ENCODE measurements around the gene ACTR5.
A peak's percentile ranks its signal among the peaks of the same experiment; 100 is the strongest.

ACTR5 gene

GRCh38 chr20:38723848-38724625 lies 24.2 kb upstream of the ACTR5 start, which contains the start of gene SLC32A1:
Gene SLC32A1 (plus strand): TSS chr20:38724486. CDS start chr20:38724725, 239 bp downstream.
- no peak for TF ChIP-seq POLR2AphosphoS5 (IDR thresholded peaks at IDR 0.05; ENCODE audit: low read depth, low read length)
- no peak for TF ChIP-seq TAF1 (IDR thresholded peaks at IDR 0.05; ENCODE audit: borderline replicate concordance, low read depth, low read length)
- no peak for TF ChIP-seq POLR2A (IDR thresholded peaks at IDR 0.05; ENCODE audit: low read depth, low read length)
- FAIRE-seq: no peak
- DNase-seq (ENCODE audit: insufficient read length): peak; percentile 31

- TF ChIP-seq POLR2A (IDR thresholded peaks at IDR 0.05; ENCODE audit: low read depth, low read length): no peak
- TF ChIP-seq POLR2AphosphoS5 (IDR thresholded peaks at IDR 0.05; ENCODE audit: low read depth, low read length): no peak
- TF ChIP-seq TAF1 (IDR thresholded peaks at IDR 0.05; ENCODE audit: borderline replicate concordance, low read depth, low read length): no peak
- FAIRE-seq (no peak), DNase-seq (ENCODE audit: insufficient read length) (no peak)
Measured at GRCh38 chr20:38724626-38725147, 23.6 kb upstream of the ACTR5 start.

GRCh38 chr20:38725148-38725901 lies 22.9 kb upstream of the ACTR5 start:
- TF ChIP-seq TAF1 (IDR thresholded peaks at IDR 0.05; ENCODE audit: borderline replicate concordance, low read depth, low read length) (no peak), POLR2AphosphoS5 (IDR thresholded peaks at IDR 0.05; ENCODE audit: low read depth, low read length) (no peak), POLR2A (IDR thresholded peaks at IDR 0.05; ENCODE audit: low read depth, low read length) (no peak)

GRCh38 chr20:38725931-38726803 lies 22.1 kb upstream of the ACTR5 start:
- no peak for FAIRE-seq
- TF ChIP-seq POLR2AphosphoS5 (IDR thresholded peaks at IDR 0.05; ENCODE audit: low read depth, low read length): no peak
- peak; percentile 52 for DNase-seq (ENCODE audit: insufficient read length)

More at GRCh38 chr20:38725148-38725901, 22.9 kb upstream of the ACTR5 start:
- no peak for FAIRE-seq
- peak; percentile 37 for DNase-seq (ENCODE audit: insufficient read length)

GRCh38 chr20:38726804-38727606 lies 21.3 kb upstream of the ACTR5 start:
- FAIRE-seq: no peak
- TF ChIP-seq POLR2AphosphoS5 (IDR thresholded peaks at IDR 0.05; ENCODE audit: low read depth, low read length) (no peak), POLR2A (IDR thresholded peaks at IDR 0.05; ENCODE audit: low read depth, low read length) (no peak), TAF1 (IDR thresholded peaks at IDR 0.05; ENCODE audit: borderline replicate concordance, low read depth, low read length) (no peak)
- DNase-seq (ENCODE audit: insufficient read length): peak; percentile 41

GRCh38 chr20:38727607-38728190 lies 20.6 kb upstream of the ACTR5 start:
- no peak for FAIRE-seq

GRCh38 chr20:38728191-38728781 lies 20.0 kb upstream of the ACTR5 start:
- DNase-seq (ENCODE audit: insufficient read length) (no peak), FAIRE-seq (no peak)
- no peak for TF ChIP-seq TAF1 (IDR thresholded peaks at IDR 0.05; ENCODE audit: borderline replicate concordance, low read depth, low read length)
- no peak for TF ChIP-seq POLR2AphosphoS5 (IDR thresholded peaks at IDR 0.05; ENCODE audit: low read depth, low read length)
- no peak for TF ChIP-seq POLR2A (IDR thresholded peaks at IDR 0.05; ENCODE audit: low read depth, low read length)

More at GRCh38 chr20:38727607-38728190, 20.6 kb upstream of the ACTR5 start:
- DNase-seq (ENCODE audit: insufficient read length): no peak
- no peak for TF ChIP-seq POLR2AphosphoS5 (IDR thresholded peaks at IDR 0.05; ENCODE audit: low read depth, low read length)
- no peak for TF ChIP-seq TAF1 (IDR thresholded peaks at IDR 0.05; ENCODE audit: borderline replicate concordance, low read depth, low read length)
- no peak for TF ChIP-seq POLR2A (IDR thresholded peaks at IDR 0.05; ENCODE audit: low read depth, low read length)

- DNase-seq (ENCODE audit: insufficient read length): peak; percentile 20
- no peak for TF ChIP-seq POLR2A (IDR thresholded peaks at IDR 0.05; ENCODE audit: low read depth, low read length)
- TF ChIP-seq TAF1 (IDR thresholded peaks at IDR 0.05; ENCODE audit: borderline replicate concordance, low read depth, low read length): no peak
- TF ChIP-seq POLR2AphosphoS5 (IDR thresholded peaks at IDR 0.05; ENCODE audit: low read depth, low read length): no peak
- FAIRE-seq: no peak
Measured at GRCh38 chr20:38728911-38729642, 19.2 kb upstream of the ACTR5 start.

- FAIRE-seq: no peak
- DNase-seq (ENCODE audit: insufficient read length): no peak
- TF ChIP-seq POLR2AphosphoS5 (IDR thresholded peaks at IDR 0.05; ENCODE audit: low read depth, low read length) (no peak), POLR2A (IDR thresholded peaks at IDR 0.05; ENCODE audit: low read depth, low read length) (no peak), TAF1 (IDR thresholded peaks at IDR 0.05; ENCODE audit: borderline replicate concordance, low read depth, low read length) (no peak)
Measured at GRCh38 chr20:38729767-38730166, 18.5 kb upstream of the ACTR5 start.

All from GM12892 (cell line).